ENCODE results near the gene HMGXB3. TPM values are rescaled to one million over a fixed set of nuclear protein-coding genes. Genes with fewer than 3 reads are reported as not detected.

The HMGXB3 gene
- total RNA-seq, 4 donors from 2014 or later = 17.4 to 26.5 (median 23.1) TPM

DNA sequence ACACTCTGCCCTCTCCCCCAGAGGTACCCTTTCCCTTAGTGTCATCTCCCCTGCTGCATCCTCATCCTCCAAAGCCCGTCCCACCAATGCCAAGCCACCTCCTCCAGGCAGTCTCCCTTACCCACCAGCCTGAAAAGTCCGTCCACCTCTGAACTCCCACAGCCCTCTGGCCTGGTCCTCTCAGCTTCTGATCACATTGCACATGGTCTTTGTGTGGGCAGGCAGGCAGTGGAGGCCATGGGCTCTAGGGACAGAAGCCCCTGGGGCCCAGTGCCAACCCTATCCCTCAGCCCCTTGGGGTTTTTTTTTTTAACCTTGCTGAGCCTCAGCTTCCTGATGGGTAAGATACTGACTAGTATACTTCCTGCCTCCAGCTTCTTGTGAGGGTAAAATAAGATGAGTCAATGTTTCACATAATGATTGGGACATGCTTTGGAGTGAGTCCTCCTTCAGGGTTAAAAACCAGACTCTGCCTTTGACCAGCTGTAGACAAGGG is 66.4 kb downstream of the HMGXB3 start:
- no peak overlapping the region for H3K4me3 ChIP-seq
- H3K9me3 ChIP-seq = no peaks in the 10 kb centered on the region
- TF ChIP-seq POLR2A (IDR thresholded peaks at IDR 0.05; ENCODE audit: low read depth) (no peak), EP300 (IDR thresholded peaks at IDR 0.05) (no peak), POLR2AphosphoS5 (IDR thresholded peaks at IDR 0.05) (no peak)
- TF ChIP-seq, protein P1, sequence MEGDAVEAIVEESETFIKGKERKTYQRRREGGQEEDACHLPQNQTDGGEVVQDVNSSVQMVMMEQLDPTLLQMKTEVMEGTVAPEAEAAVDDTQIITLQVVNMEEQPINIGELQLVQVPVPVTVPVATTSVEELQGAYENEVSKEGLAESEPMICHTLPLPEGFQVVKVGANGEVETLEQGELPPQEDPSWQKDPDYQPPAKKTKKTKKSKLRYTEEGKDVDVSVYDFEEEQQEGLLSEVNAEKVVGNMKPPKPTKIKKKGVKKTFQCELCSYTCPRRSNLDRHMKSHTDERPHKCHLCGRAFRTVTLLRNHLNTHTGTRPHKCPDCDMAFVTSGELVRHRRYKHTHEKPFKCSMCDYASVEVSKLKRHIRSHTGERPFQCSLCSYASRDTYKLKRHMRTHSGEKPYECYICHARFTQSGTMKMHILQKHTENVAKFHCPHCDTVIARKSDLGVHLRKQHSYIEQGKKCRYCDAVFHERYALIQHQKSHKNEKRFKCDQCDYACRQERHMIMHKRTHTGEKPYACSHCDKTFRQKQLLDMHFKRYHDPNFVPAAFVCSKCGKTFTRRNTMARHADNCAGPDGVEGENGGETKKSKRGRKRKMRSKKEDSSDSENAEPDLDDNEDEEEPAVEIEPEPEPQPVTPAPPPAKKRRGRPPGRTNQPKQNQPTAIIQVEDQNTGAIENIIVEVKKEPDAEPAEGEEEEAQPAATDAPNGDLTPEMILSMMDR (IDR thresholded peaks at IDR 0.05) = no peak
- intact Hi-C loops (cut with DNase I) = no loop called here
- H3K36me3 ChIP-seq = no peaks in the 10 kb centered on the region
- DNase-seq (ENCODE audit: extremely low spot score) = no peak
- WGBS = 97% methylated on average over 2 of the region's 2 CpGs
- no peak overlapping the region for H3K27ac ChIP-seq (replicated peaks in 1 of 4)
- peaks cover 0 to 15% (median 12%) of the 10 kb centered on the region in 4 donors for H3K4me1 ChIP-seq
- H3K27me3 ChIP-seq = peaks cover 0 to 3% (median 0%) of the 10 kb centered on the region in 4 donors

DNA sequence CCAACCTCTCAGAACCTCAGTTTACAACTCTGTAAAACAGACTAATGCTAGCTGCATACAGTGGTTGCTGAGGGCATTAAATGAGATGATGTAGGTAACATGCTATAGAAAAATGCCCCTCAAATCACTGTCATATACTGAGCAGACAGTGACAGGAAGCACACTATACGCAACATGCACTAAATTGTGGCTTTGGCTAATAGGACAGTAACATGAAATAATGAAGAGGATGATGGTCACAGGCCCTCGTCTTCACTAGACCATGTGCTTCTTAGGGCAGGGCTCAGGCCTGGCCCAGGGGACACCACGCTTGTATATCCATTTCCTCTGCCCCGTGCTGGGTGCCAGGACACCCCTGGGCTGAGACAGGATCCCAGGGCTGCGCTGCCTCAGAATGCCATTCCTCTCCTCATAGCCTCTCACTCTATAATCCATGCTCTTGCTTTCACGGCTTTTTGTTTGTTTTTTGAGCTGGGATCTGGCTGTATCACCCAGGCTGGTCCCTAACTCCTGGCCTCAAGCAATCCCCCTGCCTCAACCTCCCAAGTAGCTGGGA is 66.9 kb downstream of the HMGXB3 start:
- peaks cover 0 to 3% (median 0%) of the 10 kb centered on the region in 4 donors for H3K27me3 ChIP-seq
- no peaks in the 10 kb centered on the region for H3K9me3 ChIP-seq
- intact Hi-C loops (cut with DNase I) = no loop called here
- DNase-seq (ENCODE audit: extremely low spot score) = no peak
- 90% methylated on average over 6 of the region's 6 CpGs for WGBS
- TF ChIP-seq, protein P1 (IDR thresholded peaks at IDR 0.05) = no peak
- TF ChIP-seq EP300 (IDR thresholded peaks at IDR 0.05) (no peak), POLR2A (IDR thresholded peaks at IDR 0.05; ENCODE audit: low read depth) (no peak), POLR2AphosphoS5 (IDR thresholded peaks at IDR 0.05) (no peak)
- no peak overlapping the region for H3K27ac ChIP-seq (replicated peaks in 1 of 4)
- H3K4me1 ChIP-seq = peaks cover 0 to 15% (median 12%) of the 10 kb centered on the region in 4 donors
- H3K36me3 ChIP-seq = no peaks in the 10 kb centered on the region
- no peak overlapping the region for H3K4me3 ChIP-seq

DNA sequence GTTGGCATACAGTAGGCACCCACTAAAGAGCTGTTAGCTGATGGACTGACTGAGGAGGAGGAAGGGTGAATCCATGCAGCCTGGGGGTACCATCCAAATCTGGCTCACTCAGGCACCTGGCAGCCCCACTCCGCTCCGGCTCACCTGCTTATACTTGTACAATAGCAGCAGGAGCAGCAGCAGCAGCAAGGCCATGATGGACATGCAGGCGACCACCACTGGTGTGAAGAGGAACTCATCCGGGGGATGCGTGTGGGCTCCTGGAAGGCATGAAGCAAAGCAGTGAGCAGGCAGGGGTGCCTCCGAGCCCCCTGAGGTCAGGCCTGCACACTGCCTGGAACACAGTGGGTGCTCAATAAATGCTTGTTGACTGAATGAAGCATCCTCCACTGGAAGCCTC is 67.5 kb downstream of the HMGXB3 start:
- Histone ChIP-seq H3K27ac (replicated peaks in 1 of 4) (no peak overlapping the region), H3K36me3 (peaks cover 0 to 3% (median 0%) of the 10 kb centered on the region in 4 donors), H3K27me3 (peaks cover 0 to 3% (median 0%) of the 10 kb centered on the region in 4 donors), H3K9me3 (no peaks in the 10 kb centered on the region), H3K4me3 (no peak overlapping the region), H3K4me1 (peaks cover 0 to 15% (median 12%) of the 10 kb centered on the region in 4 donors)
- WGBS = 97% methylated on average over 6 of the region's 6 CpGs
- TF ChIP-seq POLR2A (IDR thresholded peaks at IDR 0.05; ENCODE audit: low read depth) (no peak), POLR2AphosphoS5 (IDR thresholded peaks at IDR 0.05) (no peak), EP300 (IDR thresholded peaks at IDR 0.05) (no peak)
- TF ChIP-seq, protein P1 (IDR thresholded peaks at IDR 0.05) = no peak
- intact Hi-C loops (cut with DNase I) = no loop called here
- DNase-seq (ENCODE audit: extremely low spot score) = no peak

DNA sequence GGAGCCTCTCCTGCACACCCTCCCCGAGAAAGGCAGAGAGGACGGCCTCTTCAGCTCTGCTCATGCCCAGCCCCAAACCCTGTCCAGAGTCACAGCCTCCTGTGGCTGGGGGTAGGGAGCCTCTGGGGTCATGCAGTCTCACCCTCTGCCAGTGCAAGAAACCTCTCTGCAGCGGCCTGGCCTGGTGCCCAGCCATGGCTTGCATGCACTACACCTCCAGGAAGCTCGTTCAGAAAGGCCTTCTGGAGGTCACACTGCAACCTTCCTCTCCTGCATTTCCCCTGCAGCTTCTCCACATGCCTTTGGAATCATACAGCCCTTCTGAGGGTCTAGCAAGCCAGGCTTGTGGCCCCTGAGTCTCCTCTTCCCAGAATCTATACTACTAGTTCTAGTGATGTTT is 67.9 kb downstream of the HMGXB3 start:
- TF ChIP-seq POLR2A (IDR thresholded peaks at IDR 0.05; ENCODE audit: low read depth) (no peak), EP300 (IDR thresholded peaks at IDR 0.05) (no peak), POLR2AphosphoS5 (IDR thresholded peaks at IDR 0.05) (no peak)
- TF ChIP-seq, protein P1 (IDR thresholded peaks at IDR 0.05) = no peak
- peaks cover 0 to 3% (median 0%) of the 10 kb centered on the region in 4 donors for H3K27me3 ChIP-seq
- H3K4me3 ChIP-seq = no peak overlapping the region
- H3K9me3 ChIP-seq = no peaks in the 10 kb centered on the region
- WGBS = 73% methylated on average over 4 of the region's 4 CpGs
- H3K36me3 ChIP-seq = peaks cover 0 to 6% (median 0%) of the 10 kb centered on the region in 4 donors
- no peak overlapping the region for H3K27ac ChIP-seq (replicated peaks in 1 of 4)
- DNase-seq (ENCODE audit: extremely low spot score) = no peak
- intact Hi-C loops (cut with DNase I) = no loop called here
- H3K4me1 ChIP-seq = peaks cover 0 to 15% (median 12%) of the 10 kb centered on the region in 4 donors
